Esophagus mucosa (tissue), 1 donor: ENCODE measurements around the gene SOST. TPM values are rescaled to one million over a fixed set of nuclear protein-coding genes. Genes with fewer than 3 reads are reported as not detected.

ENCODE experiments used
- ATAC-seq: fragments of 200-7000 bp; cut with Tn5 transposase; one replicate; pipeline ENCODE4 v1.9.1; 2020
- total RNA-seq: library from RNA; stranded (reverse); gene quantifications from one replicate; pipeline ENCODE4 v1.2.4, GENCODE V29; 2023
- donor health status: DM: yes; HTN: yes; CAD: no.

Gene SOST
- total RNA-seq, 1 donor from 2014 or later: not detected

- no peak for ATAC-seq
These were observed 18.1 kb downstream of the SOST start for GRCh38 chr17:43740541-43740940.

GRCh38 chr17:43737722-43738121, 20.9 kb downstream of the SOST start:
- no peak for ATAC-seq

- no peak for ATAC-seq
These were observed 22.2 kb downstream of the SOST start for GRCh38 chr17:43736389-43736788.

- ATAC-seq: no peak
These were observed 24.2 kb downstream of the SOST start for GRCh38 chr17:43734376-43734775.

- peak; percentile 22 for ATAC-seq
These were observed 24.6 kb downstream of the SOST start for GRCh38 chr17:43733956-43734355.

- ATAC-seq: no peak
These were observed 25.6 kb downstream of the SOST start for GRCh38 chr17:43732958-43733357.

- ATAC-seq: no peak
These were observed 30.5 kb downstream of the SOST start for GRCh38 chr17:43728081-43728480.

- no peak for ATAC-seq
These were observed 34.8 kb downstream of the SOST start for GRCh38 chr17:43723697-43724359.

- ATAC-seq: no peak
These were observed 35.5 kb downstream of the SOST start for GRCh38 chr17:43722870-43723665.

GRCh38 chr17:43722269-43722619, 36.3 kb downstream of the SOST start:
- no peak for ATAC-seq

GRCh38 chr17:43721537-43722268, 36.9 kb downstream of the SOST start:
- ATAC-seq: no peak

- ATAC-seq: peak; percentile 81
These were observed 38.1 kb downstream of the SOST start for GRCh38 chr17:43720311-43721060.

GRCh38 chr17:43719578-43719977, 39.0 kb downstream of the SOST start:
- ATAC-seq: no peak

- ATAC-seq: no peak
These were observed 40.0 kb downstream of the SOST start for GRCh38 chr17:43718544-43718943.

- ATAC-seq: no peak
These were observed 40.7 kb downstream of the SOST start for GRCh38 chr17:43717913-43718312.

- ATAC-seq: peak; percentile 39
These were observed 44.0 kb downstream of the SOST start for GRCh38 chr17:43714465-43715149.

GRCh38 chr17:43713494-43714162, 45.0 kb downstream of the SOST start:
- peak; percentile 28 for ATAC-seq

GRCh38 chr17:43712397-43712796, 46.2 kb downstream of the SOST start:
- ATAC-seq: no peak

- ATAC-seq: no peak
These were observed 48.5 kb downstream of the SOST start for GRCh38 chr17:43710101-43710500.

GRCh38 chr17:43709210-43709609, 49.4 kb downstream of the SOST start:
- ATAC-seq: no peak

- no peak for ATAC-seq
These were observed 51.4 kb downstream of the SOST start for GRCh38 chr17:43707184-43707583.

- ATAC-seq: no peak
These were observed 52.4 kb downstream of the SOST start for GRCh38 chr17:43706235-43706634.
